NCI-H187 treated with DMSO at 0.1 percent for 48 hours (cell line): ENCODE results near the gene THADA.
"Not testable (repeated sequence)": the region's sequence is repeated elsewhere in the genome, so short reads cannot be mapped to it uniquely, and the experiment has no call there.

Experiments
- DNase-seq: peaks from one replicate; lab custom pipeline; 2025; lab: John Stamatoyannopoulos, UW

THADA gene

DNA sequence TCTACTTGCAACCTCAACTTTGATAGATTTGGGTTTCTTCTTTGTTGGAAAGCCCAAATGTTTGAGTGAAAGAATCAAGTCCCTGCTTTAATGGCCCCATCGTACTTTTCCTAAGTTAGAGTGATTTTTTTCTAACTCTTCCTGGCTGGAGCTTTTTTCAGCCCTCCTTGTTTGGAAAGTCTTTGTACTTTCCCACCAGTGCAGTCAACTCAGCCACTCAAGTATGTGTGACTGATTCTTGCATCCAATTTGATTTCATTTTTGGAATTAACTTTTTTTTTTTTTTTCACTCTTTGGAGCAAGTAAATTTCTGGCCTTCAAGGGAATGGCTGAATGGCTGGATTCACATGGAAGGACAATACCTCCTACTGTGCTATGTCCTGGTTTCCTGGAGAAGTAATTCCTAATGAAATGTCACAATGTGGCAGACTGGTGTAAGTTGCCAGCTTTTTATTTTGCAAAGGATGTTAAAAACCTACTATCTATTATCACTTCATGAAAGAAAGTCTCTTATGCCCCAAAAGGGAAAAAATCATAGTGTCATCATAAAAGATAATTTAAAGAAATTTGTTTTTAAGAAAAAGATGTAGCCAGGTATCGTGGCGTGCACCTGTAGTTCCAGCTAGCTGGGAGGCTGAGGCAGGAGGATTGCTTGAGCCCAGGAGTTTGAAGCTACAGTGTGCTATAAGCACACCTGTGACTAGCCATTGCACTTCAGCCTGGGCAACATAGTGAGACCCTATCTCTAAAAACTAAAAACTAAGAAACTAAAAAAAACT is 293.5 kb downstream of the THADA start:
- DNase-seq: no peak

DNA sequence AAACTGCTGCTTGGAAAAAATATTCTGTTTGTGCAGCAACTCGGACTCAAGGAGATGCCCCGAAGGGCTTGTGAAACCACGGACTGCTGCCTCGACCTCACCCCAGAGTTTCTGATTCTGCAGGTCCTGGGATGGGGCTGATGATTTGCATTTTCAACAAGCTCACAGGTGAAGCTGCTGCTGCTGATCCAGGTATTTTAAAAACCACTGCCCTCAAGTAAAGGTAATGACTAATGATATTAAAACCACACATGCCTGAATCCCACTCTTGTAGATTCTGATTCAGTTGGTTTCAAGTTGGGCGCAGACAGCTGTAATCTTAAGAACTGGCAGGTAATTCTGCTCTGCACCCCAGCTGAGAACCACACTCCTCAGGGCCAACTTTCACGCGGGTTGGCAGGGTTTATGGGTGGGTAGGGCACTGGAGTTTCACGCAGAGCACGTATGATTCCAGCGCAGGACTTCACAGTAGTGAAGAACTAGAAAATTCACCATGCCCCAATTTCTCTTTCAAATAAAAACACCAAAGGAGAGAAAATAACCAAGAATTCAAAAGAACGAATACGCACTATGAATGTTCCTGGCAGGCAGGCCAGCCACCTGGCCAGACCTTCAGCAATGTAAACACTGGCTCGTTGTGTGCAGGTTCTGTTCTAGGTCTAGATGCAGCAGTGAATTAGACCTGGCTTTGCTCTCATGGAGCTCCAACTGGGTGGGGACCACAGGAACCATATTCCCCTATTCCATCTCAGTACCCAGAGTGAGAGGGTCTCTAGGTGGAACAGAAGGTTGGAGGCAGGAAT is 294.9 kb downstream of the THADA start:
- DNase-seq: no peak

- DNase-seq: no peak
Observed at GRCh38 chr2:43300222-43300621, 295.6 kb downstream of the THADA start.

GRCh38 chr2:43298500-43298899 is 297.3 kb downstream of the THADA start:
- DNase-seq: no peak

DNA sequence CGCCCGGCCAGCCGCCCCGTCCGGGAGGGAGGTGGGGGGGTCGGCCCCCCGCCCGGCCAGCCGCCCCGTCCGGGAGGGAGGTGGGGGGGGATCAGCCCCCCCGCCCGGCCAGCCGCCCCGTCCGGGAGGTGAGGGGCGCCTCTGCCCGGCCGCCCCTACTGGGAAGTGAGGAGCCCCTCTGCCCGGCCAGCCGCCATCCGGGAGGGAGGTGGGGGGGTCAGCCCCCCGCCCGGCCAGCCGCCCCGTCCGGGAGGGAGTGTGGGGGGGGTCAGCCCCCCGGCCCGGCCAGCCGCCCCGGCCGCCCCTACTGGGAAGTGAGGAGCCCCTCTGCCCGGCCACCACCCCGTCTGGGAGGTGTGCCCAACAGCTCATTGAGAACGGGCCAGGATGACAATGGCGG is 298.1 kb downstream of the THADA start:
- DNase-seq: not testable (repeated sequence)

DNA sequence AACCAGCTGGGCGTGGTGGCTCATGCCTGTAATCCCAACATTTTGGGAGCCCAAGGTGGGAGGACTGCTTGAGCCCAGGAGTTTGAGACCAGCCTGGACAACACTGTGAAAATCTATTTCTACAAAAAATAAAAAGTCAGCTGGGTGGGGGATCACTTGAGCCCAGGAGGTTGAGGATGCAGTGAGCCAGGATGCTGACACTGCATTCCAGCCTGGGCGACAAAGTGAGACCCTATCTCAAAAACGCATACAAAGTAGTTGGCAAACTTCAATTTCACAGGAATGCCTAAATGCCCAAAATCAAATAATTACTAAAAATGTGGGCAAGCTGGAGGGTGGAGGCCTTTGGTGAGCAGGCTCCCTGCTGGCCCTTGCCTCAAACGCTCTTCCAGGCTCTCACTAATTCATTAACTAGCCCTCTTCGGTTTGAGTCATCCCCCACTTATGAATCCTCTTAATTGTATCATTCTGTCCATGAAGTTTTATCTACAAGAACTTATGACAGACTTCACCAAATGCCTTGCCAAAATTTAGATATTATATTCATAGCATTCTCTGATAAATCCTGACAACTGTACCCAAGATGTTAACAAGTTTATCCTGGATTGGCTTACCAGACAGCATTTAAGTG is 300.8 kb downstream of the THADA start:
- no peak for DNase-seq

DNA sequence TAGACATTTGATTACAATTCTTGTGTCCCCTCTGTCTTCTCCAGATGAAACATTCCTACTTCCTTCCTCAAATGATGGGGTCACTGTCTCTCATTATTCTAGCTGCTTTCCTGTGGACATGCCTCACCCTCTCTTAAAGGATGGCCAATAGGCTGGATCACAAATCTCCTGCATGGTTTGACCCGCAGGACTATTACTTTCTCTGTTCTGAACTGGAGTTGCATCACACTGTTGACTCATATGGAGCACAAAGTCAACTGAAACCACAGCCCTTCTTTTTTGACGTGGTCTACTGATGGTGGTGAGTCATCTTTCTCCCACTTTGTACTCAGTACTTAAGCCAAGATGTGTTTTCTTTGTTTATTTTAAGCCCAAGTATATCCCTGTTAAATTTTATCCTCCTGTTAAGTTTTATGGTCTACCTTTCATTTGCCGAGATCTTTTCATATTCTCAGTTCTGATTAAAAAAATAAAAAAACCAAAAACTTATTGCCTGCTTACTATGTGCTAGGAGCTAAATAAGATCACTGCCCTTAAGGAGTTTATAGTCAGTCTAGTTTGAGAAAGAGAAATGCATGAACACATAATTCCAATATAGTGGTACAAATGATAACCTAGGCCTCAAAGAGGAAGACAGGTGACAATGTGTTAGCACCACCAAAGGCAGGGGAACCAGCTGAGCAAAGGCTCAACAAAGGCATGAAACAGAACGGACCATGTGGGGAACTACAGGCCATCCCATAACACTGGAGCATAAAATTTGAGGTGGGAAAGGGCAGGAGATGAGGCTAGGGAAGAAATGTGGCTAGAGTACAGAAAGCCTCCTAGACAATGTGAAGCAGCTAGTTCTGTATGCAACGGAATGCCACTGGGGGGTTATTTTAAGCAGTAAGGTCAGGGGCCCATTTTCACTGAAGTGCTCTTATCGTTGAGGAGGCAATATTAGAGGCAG is 301.8 kb downstream of the THADA start:
- DNase-seq: no peak

DNA sequence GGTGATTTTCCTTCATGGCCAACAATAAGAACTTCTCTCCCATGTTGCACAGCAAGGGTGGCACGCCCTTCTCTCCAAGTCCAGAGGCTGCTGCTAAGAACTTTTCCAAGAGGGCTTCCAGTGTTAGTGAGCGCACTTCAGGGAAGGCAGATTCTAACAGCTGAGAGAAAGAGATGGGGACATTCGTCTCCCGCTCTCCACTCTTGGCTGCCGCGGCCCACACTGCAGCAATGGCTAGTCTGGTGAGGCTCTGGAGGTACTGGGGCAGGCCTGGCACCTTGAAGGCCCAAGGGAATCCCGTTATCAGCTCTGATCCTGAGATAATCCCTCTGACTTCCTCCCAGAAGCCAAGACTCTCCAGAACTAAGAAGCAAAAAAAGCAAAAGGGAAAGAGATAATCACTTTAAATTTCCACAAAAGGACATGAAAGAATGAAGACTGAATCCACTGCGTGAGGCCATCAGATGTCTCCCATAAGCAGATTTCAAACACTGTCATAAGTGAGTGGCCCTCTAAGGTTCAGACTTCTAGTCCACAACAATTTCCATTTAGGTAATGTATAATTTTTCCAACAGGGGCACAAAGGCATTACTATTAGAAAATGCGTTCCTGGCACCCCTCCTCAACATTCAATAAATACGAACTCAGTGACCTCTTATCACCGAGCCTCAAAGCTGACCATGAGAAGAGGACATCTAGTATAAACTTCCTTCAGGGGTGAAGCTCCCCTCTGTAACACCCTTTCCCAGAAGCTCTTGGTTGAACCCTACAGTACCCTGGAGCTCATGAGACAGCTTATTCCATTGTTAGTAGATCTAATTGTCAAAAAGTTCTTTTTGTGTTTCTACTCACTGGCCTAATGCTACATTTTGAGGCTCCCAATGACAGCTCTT is 302.7 kb downstream of the THADA start:
- DNase-seq: no peak

DNA sequence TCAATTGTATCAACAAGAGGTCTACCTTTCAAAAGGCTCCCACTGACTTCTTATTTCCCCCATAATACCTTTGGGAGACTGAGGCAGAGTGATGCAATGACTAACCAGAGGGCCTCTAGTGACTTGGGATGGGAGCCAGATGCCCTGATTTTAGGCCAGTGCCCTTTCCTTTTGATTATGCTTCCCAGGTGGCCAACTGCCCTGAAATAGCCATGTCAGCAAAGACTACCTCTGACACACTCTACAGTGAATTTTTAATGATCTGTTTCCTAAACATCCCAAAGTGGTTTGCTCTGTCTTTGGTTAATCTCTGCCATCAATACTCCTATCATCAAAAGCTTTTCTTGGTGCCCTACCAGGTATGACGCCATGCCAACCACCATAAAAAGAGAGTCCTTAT is 303.5 kb downstream of the THADA start:
- DNase-seq: no peak

GRCh38 chr2:43289331-43289730 is 306.5 kb downstream of the THADA start:
- DNase-seq: no peak

DNA sequence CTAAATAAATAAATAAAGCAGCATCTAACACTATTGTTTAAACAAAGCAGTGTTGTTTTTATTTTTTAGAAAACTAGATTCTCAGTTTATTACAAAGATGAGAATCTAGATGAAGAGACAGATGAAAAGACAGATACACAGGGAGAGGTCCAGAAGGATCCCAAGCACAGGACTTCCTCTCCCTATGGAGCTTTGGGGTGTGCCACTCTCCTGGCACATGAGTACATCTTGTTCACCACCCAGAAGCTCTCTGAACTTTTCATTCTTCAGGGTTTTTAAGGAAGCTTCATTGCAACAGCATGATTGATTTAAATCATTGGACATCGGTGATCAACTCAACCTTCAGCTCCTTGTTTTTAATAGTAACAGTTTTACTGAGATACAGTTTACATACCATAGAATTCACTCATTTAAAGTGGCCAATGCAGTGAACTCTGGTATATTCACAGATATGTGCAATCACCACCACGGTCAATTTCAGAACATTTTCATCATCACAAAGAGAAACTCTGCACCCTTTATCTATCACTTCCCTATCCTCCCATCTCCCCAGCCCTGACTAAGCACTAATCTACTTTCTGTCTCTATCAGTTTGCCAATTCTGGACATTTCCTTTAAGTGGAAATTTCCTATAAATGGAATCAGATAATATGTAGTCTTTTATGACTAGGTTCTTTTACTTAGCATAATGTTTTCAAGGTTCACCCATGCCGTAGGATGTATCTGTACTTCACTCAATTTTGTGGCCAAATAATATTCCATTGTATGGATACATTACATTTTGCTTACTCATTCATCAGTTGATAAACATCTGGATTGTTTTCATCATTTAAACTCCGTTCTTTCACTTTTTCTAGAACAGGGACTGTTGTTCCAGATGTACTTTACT is 307.2 kb downstream of the THADA start:
- DNase-seq: no peak

DNA sequence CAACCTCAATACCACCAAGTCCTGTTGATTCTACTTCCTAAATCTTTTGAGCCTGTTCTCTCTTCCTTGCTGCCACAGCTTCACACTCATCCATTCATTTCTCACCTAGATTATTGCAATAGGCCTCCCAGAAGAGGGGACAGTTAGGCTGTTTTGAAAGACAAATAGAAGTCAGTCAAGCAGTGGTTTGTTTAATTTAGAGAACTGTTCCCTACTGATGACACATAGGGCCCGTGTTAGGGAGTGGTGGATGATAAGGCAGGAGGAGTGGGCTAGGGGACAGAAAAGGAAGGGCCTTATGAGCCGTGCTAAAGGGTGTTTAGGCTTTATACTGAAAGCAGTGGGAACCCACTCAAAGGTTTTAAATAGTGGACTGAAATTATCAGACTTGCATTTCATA is 309.9 kb downstream of the THADA start:
- no peak for DNase-seq

- no peak for DNase-seq
Observed at GRCh38 chr2:43284967-43285366, 310.9 kb downstream of the THADA start.

DNA sequence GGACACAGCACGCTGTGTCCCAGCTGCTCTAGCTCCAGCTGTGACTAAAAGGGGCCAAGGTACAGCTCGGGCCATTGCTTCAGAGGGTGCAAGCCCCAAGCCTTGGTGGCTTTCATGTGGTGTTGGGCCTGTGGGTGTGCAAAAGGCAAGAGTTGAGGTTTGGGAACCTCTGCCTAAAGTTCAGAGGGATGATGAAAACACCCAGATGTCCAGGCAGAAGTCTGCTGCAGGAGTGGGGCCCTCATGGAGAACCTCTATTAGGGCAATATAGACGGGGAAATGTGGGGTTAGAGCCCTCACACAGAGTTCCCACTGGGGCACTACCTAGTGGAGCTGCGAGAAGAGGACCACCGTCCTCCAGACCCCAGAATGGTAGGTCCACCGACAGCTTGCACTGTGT is 311.5 kb downstream of the THADA start:
- not testable (repeated sequence) for DNase-seq

DNA sequence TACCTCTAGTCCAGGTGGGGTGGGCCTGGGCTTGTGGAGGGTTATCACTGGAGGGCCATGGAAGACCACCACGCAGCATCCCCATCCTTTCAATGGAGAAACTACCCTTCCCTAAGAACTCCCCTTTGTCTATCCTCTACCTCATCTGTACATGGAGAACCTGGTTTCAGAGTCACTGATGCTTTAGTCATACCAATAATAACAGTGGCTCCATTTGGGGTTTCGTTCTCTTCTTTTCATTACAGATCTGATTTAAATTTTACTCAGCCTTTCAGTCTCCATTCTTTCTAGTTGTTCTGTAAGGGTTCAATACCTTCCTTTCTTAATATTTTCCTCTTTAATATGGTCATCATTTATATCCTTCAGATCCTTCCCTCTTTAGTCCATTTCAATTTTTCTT is 314.8 kb downstream of the THADA start:
- no peak for DNase-seq

DNA sequence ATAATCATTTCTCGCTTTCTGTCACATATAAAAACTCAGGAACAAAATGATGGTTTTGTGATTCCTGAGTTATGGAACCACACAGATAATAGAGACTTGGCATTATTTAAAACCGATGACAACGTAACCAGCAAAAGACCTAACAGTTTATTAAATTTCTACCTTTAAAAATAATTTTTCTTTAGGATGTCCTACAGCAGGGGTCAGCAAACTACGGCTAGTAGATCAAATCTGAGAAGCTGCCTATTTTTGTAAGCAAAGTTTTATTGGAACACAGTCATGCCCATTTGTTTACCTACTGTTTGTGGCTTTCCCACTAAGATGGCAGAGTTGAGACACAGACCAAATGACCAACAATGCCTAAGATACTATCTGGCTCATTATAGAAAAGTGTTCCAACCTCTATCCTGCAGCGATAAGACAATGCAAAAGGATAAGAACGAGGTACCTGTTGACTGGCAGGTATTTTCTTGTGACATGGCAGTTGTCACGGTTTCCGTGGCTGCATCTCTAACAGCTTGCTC is 316.5 kb downstream of the THADA start:
- DNase-seq: no peak

DNA sequence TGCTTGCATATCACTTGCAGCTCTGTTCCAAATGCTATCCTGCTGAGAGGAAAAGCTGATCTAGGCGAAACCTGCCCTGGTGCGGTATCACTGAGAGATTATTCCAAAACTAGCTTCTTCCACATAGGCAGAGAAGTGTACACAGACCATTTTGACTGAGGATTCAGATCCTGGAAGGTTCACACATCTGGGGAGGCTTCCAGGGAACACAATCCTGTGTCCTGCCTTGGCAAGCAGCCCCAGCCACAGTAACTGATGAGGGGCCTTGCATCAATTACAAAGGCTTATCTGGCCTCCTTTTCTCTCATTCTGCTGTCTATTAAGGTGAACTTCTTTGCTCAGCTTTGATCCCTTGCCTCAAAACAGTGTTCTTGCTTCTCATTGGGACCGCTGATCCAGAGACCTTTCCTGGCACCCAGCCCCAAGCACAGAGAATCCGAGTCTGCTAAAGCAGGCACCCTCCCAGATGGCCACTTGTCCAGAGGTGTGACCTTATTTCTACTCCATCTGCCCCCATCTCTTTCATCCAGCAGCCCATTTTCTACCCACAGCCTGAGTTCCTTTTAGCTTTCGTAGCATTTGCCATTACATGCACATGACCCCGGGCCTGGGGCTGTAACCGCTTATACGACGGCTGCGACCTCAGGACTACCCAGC is 317.1 kb downstream of the THADA start:
- DNase-seq: no peak

DNA sequence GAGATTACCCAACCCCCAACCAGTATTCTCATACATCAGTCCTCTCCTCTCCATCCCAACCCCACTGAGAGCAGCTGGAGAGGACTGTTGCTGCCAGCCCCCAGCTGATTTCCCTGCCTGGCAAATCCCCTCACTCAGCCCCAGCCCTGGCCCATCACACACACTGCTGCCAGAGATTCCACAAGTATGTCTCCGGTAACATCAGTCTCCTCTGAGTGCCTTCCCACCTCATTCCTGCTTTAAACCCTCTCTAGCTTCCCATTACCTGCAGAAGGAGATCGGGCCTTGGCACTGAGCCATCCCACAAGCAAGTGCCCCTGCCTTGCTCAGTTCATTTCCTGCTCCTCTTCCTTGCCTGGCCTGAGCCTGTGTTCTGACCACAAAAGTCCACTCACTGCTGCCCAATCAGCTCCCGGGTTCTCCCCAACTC is 318.9 kb downstream of the THADA start:
- DNase-seq: peak; percentile 39
